GM15510 (cell line): Measurements from ENCODE around the gene SIM2.

Experiments used
- POLR2A ChIP-seq: IDR thresholded peaks from 3 replicates; pipeline ENCODE4 v1.6.1; 2011; ENCODE audit warnings: borderline replicate concordance; ENCODE audit not compliant: insufficient read length; ENCODE audit errors: extremely low read depth

The SIM2 gene

DNA sequence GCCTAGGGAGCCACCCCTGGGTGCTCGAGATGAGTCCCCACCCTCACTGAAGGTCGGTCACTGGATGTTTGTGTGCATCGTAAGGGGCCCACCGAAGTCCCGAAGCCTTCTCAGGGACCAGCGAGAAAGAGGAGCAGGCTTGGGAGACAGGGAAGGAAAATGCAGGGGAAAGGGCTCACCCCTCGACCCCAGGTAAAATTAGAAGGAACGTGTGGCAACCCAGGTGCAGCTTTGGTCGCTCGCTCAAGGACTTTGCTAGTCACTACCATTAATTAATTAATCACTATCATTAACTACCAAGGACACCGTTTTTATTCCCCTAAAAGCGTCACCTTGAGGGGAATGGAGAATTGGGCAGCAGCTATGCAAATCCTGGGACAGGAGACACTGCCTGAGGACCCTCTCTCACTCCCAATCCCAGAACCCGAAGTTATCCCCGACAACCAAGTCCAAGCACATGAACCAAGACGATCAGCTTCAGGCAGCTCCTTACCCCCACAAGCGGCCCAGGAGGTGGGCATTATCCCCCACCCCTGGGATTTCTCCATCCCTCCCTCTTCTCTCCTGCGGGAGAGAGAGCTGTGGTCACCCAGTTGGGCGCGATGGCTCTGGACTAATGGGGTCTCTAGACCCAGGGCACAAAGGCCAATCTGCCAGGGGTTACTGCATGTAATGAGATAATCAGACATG lies 4.2 kb upstream of the SIM2 start:
- no peak for TF ChIP-seq POLR2A

GRCh38 chr21:36695283-36695634 lies 3.7 kb upstream of the SIM2 start:
- no peak for TF ChIP-seq POLR2A

- no peak for TF ChIP-seq POLR2A
These were observed 3.1 kb upstream of the SIM2 start for GRCh38 chr21:36695671-36696389.

DNA sequence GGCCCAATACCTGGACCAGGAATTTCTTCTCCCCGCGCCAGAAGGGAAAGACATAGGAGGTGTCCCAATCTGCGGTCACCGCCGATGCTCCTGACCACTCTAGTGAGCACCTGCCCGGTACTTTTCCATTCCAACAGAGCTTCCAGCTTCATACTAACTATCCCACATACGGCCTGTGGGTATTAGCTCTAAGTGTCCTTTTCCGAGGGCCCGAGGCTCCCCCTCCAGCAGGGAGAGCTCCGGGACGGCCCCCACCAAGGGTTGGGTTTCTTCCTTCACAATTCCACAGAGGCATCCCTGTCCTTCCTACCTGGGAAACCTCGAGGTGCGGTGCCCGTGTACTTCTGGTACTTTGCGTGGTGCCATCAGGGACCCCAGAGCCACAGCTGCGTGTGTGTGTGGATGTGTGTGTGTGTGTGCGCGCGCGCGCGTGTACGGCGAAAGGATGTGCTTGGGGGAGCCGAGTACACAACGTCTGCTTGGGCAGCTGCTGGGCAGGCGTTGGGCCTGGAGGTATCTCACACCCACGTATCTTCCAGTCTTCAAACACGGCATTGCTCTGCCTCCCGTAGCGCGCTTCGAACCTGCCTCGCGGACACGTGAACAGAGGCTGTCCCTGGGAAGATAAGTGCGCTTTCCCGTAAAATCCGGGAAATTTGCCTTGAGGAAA lies 2.4 kb upstream of the SIM2 start:
- no peak for TF ChIP-seq POLR2A

DNA sequence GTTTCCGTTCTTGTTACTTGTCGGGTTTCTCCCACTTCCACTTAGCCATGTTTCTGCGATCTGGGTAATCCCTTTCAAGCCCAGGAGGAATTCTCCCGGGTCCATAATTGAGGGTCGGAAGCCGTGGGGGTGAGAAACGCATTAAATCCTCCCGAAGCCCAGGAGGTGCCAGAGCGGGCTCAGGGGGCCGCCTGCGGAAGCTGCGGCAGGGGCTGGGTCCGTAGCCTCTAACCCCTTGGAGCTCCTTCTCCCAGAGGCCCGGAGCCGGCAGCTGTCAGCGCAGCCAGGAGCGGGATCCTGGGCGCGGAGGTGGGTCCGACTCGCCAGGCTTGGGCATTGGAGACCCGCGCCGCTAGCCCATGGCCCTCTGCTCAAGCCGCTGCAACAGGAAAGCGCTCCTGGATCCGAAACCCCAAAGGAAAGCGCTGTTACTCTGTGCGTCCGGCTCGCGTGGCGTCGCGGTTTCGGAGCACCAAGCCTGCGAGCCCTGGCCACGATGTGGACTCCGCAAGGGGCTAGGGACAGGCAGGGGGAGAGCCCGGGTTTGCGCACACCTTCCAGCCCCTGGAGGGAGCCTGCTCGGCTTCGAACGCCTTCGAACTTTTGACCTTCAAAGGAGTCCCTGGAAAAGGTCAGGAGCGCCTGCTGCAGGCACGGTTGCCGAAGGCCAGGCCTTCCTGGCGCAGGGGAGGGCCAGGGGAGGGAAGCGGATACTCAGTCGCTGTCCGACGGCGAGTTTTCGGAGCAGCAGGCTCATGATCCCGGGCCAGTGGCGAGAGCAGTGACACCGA lies 1.7 kb upstream of the SIM2 start:
- TF ChIP-seq POLR2A, result no peak

DNA sequence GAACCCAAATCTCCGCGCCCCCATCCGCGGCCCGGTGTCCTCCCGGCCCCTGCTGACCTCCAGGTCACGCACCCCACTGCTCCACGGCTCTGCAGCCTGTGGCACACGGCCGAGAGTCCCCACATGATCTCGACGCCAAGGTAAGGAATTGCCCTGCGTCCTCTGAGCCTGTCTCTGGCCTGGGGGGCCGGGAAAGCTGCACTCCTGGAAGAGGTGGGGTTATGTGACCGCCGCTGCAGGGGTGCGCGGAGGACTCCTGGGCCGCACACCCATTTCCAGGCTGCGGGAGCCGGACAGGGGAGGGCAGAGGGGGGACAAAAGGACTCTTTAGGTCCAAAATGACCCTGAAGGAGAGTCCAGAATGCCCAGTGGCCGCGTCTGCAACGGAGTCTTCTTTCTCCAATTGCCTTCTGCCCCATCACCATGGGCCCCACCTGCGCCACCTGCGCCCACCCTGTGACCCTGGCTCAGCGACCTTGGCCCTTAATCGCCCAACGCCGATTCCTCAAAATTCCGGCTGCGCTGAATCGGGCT lies 997 bp upstream of the SIM2 start:
- no peak for TF ChIP-seq POLR2A

GRCh38 chr21:36698385-36698980 lies 432 bp upstream of the SIM2 start:
- no peak for TF ChIP-seq POLR2A

DNA sequence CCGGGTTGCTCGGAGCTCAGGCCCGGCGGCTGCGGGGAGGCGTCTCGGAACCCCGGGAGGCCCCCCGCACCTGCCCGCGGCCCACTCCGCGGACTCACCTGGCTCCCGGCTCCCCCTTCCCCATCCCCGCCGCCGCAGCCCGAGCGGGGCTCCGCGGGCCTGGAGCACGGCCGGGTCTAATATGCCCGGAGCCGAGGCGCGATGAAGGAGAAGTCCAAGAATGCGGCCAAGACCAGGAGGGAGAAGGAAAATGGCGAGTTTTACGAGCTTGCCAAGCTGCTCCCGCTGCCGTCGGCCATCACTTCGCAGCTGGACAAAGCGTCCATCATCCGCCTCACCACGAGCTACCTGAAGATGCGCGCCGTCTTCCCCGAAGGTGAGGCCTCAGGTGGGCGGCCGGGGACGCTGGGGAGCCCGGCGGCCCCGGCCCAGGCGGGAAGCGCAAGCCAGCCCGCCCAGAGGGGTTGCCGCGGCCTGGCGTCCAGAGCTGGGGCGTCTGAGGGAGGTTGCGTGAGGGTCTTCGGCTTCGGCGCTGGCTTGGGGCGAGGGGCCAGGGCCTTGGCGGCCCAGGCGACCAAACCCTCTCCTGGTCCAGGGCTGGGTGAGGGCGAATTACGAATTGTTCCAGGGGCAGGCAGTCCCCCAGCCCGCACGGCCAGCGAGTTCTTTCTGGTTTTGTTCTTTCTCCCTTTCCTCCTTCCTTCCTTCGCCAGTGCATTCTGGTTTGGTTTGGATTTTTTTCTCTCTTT lies 805 bp downstream of the SIM2 start:
- no peak for TF ChIP-seq POLR2A

DNA sequence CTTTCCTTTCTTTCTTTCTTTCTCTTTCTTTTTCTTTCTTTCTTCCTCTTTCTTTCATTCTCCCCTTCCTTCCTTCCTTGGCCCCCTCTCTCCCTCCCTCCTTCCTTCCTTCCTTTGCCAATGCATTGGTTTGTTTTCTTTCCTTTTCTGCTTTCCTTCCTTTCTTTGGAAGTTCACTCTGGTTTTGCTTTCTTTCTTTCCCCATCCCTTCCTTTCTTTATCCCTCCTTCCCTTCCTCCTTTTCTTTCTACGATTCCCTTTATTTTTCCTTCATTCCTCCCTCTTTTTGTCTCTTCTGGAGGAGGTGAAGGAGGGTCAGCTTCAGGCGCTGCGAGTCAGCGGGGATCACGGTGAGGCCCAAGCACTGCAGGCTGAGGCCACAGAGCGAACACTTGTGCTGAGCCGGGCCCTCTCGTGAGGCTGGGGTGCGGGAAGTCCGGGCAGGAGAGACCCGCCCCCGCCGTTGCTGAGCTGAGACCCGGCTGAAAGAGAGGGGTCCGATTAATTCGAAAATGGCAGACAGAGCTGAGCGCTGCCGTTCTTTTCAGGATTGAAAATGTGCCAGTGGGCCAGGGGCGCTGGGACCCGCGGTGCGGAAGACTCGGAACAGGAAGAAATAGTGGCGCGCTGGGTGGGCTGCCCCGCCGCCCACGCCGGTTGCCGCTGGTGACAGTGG lies 1.5 kb downstream of the SIM2 start:
- TF ChIP-seq POLR2A, result no peak

DNA sequence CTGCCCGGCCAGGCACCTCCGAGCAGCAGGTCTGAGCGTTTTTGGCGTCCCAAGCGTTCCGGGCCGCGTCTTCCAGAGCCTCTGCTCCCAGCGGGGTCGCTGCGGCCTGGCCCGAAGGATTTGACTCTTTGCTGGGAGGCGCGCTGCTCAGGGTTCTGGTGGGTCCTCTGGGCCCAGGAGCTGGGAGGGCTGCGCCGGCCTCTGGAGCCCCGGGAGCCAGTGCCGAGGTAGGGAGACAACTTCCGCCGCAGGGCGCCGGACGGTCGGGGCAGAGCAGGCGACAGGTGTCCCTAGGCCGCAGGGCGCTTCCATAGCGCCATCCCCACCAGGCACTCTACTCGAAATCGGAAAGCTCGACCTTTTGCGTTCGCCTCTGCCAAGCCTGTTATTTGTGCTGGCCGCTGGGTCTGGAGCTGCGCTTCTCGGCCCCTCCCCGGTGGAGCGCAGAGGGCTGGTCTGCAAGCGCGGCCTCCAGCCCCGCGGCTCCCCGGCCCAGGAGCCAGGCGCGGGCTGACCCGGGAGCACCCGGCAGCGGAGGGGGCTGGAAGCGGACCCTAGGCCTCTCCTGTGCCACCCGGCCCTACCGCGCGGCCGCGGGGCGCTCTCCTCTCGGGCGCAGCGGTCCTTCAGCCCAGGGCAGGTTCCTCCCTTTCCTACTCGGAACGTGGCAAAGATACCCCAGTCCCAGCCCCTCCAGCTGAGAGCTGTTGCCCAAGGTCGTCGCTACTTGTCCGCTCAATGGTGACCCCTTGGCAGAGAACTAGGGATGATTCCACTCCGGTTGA lies 2.2 kb downstream of the SIM2 start:
- TF ChIP-seq POLR2A, result no peak

GRCh38 chr21:36701756-36702621 lies 3.1 kb downstream of the SIM2 start:
- no peak for TF ChIP-seq POLR2A

- TF ChIP-seq POLR2A, result no peak
These were observed 3.7 kb downstream of the SIM2 start for GRCh38 chr21:36702622-36702968.
